GM23338 (cell line): Measurements from ENCODE around the gene AKAP17A. TPM values are rescaled to one million over a fixed set of nuclear protein-coding genes. Genes with fewer than 3 reads are reported as not detected.

Source experiments
- ATAC-seq: fragments of 200-7000 bp; cut with Tn5 transposase; 3 replicates; pipeline ENCODE4 v1.9.1; 2020
- DNase-seq: peaks from one replicate; pipeline ENCODE4 v3.0.0-alpha.2; 2015; ENCODE audit warnings: low spot score
- H2AFZ ChIP-seq: fragments of 200-600 bp; sonication (generic); 2 replicates; pipeline ENCODE4 v1.8.0; 2016; ENCODE audit warnings: antibody characterized with exemption, mild to moderate bottlenecking, moderate library complexity
- H3F3A ChIP-seq: fragments of 200-600 bp; sonication (generic); replicated peaks from 2 replicates; pipeline ENCODE4 v1.8.0; 2017; ENCODE audit warnings: antibody characterized with exemption, mixed run types, low read depth
- H3K27ac ChIP-seq: fragments of 200-600 bp; sonication (generic); 2 replicates; pipeline ENCODE4 v1.6.1; 2016; ENCODE audit warnings: low read depth
- H3K27me3 ChIP-seq: fragments of 200-600 bp; sonication (generic); 2 replicates; pipeline ENCODE4 v1.8.0; 2016; ENCODE audit warnings: mild to moderate bottlenecking, mixed run types, moderate library complexity; ENCODE audit not compliant: insufficient read depth
- H3K36me3 ChIP-seq: fragments of 200-600 bp; sonication (generic); 2 replicates; pipeline ENCODE4 v1.8.0; 2016; ENCODE audit warnings: mild to moderate bottlenecking; ENCODE audit not compliant: insufficient read depth
- H3K4me1 ChIP-seq: fragments of 200-600 bp; sonication (generic); 2 replicates; pipeline ENCODE4 v1.8.0; 2016; ENCODE audit warnings: mild to moderate bottlenecking, moderate library complexity; ENCODE audit not compliant: insufficient read depth
- H3K4me2 ChIP-seq: fragments of 200-600 bp; sonication (generic); 2 replicates; pipeline ENCODE4 v1.7.1; 2017; ENCODE audit warnings: mixed run types
- H3K4me3 ChIP-seq: fragments of 200-600 bp; sonication (generic); 2 replicates; pipeline ENCODE4 v1.6.1; 2016; ENCODE audit warnings: mixed run types
- H3K79me2 ChIP-seq: fragments of 200-600 bp; sonication (generic); replicated peaks from 2 replicates; pipeline ENCODE4 v1.8.0; 2017; ENCODE audit warnings: mild to moderate bottlenecking; ENCODE audit not compliant: insufficient read depth
- H3K9me2 ChIP-seq: fragments of 200-600 bp; sonication (generic); 2 replicates; pipeline ENCODE4 v1.8.0; 2017; ENCODE audit not compliant: insufficient read depth
- H4K20me1 ChIP-seq: fragments of 200-600 bp; sonication (generic); replicated peaks from 2 replicates; pipeline ENCODE4 v1.8.0; 2017; ENCODE audit warnings: mild to moderate bottlenecking; ENCODE audit not compliant: insufficient read depth
- H3K27ac Mint-ChIP-seq: 2 replicates; pipeline ENCODE4 v1.8.0; 2020; ENCODE audit warnings: inconsistent platforms, mild to moderate bottlenecking, moderate library complexity, mixed read lengths
- H3K27me3 Mint-ChIP-seq: 3 replicates; pipeline ENCODE4 v1.8.0; 2022; ENCODE audit warnings: low read depth, mild to moderate bottlenecking, moderate library complexity, mixed read lengths, inconsistent platforms; ENCODE audit not compliant: insufficient read depth, poor library complexity
- H3K36me3 Mint-ChIP-seq: 3 replicates; pipeline ENCODE4 v1.8.0; 2021; ENCODE audit warnings: low read depth, mild to moderate bottlenecking, inconsistent platforms, moderate library complexity, mixed read lengths
- H3K4me1 Mint-ChIP-seq: 3 replicates; pipeline ENCODE4 v1.8.0; 2020; ENCODE audit warnings: mild to moderate bottlenecking, inconsistent platforms, mixed read lengths
- H3K4me3 Mint-ChIP-seq: 3 replicates; pipeline ENCODE4 v1.8.0; 2021; ENCODE audit warnings: moderate library complexity, mild to moderate bottlenecking, inconsistent platforms, mixed read lengths
- H3K9me3 Mint-ChIP-seq: 3 replicates; pipeline ENCODE4 v1.8.0; 2020; ENCODE audit warnings: moderate library complexity, mild to moderate bottlenecking, inconsistent platforms, mixed read lengths
- NANOG ChIP-seq: IDR thresholded peaks from 2 replicates; pipeline ENCODE4 v1.6.1; 2016; ENCODE audit warnings: antibody characterized with exemption, borderline replicate concordance
- POLR2AphosphoS5 ChIP-seq: IDR thresholded peaks from 2 replicates; pipeline ENCODE4 v1.6.1; 2016; ENCODE audit warnings: antibody characterized with exemption, low read depth
- REST ChIP-seq: IDR thresholded peaks from one replicate; pipeline ENCODE4 v1.6.1; 2018; ENCODE audit warnings: antibody characterized with exemption; ENCODE audit not compliant: unreplicated experiment
- ZNF331 ChIP-seq: fragments of 250-450 bp; sonication (Bioruptor Pico); IDR thresholded peaks from 2 replicates; pipeline ENCODE4 v1.5.0; 2020; ENCODE audit warnings: low read depth, mild to moderate bottlenecking, moderate library complexity
- ZNF462 ChIP-seq: fragments of 250-450 bp; sonication (Bioruptor Pico); IDR thresholded peaks from 2 replicates; pipeline ENCODE4 v1.5.0; 2020; ENCODE audit warnings: mild to moderate bottlenecking, moderate library complexity
- polyA plus RNA-seq: library from polyadenylated mRNA; unstranded; fragments of >200 nt; fragmentation: Nextera tagmentation; extraction: Ambion mirVana; gene quantifications from 2 replicates; pipeline ENCODE4 v1.2.1, GENCODE V29; 2016
- total RNA-seq: library from RNA; depleted of rRNA; stranded (reverse); fragments of >200 nt; shearing (Covaris generic); gene quantifications from 2 replicates; pipeline ENCODE4 v1.2.3, GENCODE V29; 2014

AKAP17A gene
- total and polyA plus RNA-seq, 2 experiments from 2014 or later = 27.6 to 64.3 TPM

- TF ChIP-seq ZNF462 (CRISPR knock-in tag) (no peak), ZNF331 (no peak), REST (no peak)
Measured at GRCh38 chrX:1558761-1559468, 32.5 kb upstream of the AKAP17A start (continued).

- ATAC-seq (no peak), DNase-seq (no peak)
- Histone ChIP-seq H4K20me1 (no peaks in the 10 kb centered on the region), H3K4me1 (no peaks in the 10 kb centered on the region), H3K27me3 (no peaks in the 10 kb centered on the region), H3K36me3 (no peaks in the 10 kb centered on the region), H3F3A (no peaks in the 10 kb centered on the region), H2AFZ (no peak overlapping the region), H3K9me2 (no peaks in the 10 kb centered on the region), H3K4me2 (no peak overlapping the region), H3K79me2 (no peaks in the 10 kb centered on the region), H3K27ac (no peak overlapping the region), H3K4me3 (no peak overlapping the region)
- Mint-ChIP-seq H3K36me3 (peaks cover 7% of the 10 kb centered on the region; the same call in 2 of the 3 replicates), H3K9me3 (peaks cover 70% of the 10 kb centered on the region), H3K4me3 (no peak overlapping the region), H3K4me1 (no peaks in the 10 kb centered on the region), H3K27me3 (peaks cover 6% of the 10 kb centered on the region), H3K27ac (no peak overlapping the region)
- TF ChIP-seq POLR2AphosphoS5 (no peak), NANOG (no peak), ZNF462 (CRISPR knock-in tag) (no peak)
Measured at GRCh38 chrX:1561164-1561563, 30.2 kb upstream of the AKAP17A start.
